Measurements from ENCODE around the gene SF3B1. TPM values are rescaled to one million over a fixed set of nuclear protein-coding genes. Genes with fewer than 3 reads are reported as not detected.
"Not testable (repeated sequence)": the region's sequence is repeated elsewhere in the genome, so short reads cannot be mapped to it uniquely, and the experiment has no call there.

Gene SF3B1
- total RNA-seq, 1 donor from 2014 or later, result 314 TPM

- DNase-seq, result not testable (repeated sequence)
Observed at GRCh38 chr2:197379918-197380309, 54.9 kb downstream of the SF3B1 start.

- DNase-seq, result not testable (repeated sequence)
Observed at GRCh38 chr2:197379308-197379917, 55.4 kb downstream of the SF3B1 start.

DNA sequence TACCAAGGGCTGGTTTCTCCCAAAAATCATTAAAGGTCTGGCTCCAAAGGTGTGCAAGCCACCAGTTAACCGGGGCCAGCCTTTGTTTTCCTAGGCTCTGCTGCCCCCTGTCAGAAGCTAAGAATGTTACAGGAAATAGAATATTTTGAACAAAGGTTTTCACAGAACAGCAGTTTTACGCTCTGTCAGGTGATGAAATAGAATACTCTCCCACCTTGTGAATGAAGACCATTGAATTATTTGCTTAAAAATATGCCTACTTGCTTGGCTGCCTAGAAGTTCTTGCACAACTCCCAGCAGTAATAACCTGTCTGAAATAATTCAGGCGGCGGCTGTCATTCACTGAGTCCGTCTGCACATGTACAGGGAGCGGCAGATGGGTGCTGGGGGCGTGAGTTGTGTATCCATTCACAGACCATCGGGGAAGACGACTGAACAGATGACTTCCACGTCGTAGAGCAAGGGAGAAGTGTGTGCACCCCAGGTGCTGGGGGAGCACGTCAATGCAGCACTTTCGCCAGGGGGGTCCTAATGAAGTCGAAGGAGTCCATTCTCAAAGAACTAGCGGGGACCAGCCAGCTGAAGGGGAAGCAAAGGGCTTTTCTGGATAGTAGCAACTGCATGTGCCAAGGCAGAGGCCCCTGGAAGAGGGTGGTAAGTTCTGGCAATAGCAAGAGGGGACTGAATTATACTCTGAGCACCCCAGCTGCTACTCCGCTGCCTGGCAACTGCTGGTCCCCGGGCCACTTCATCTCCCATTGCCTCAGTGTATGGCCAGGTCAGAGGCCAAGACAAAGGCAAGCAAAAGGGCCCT is 56.1 kb downstream of the SF3B1 start:
- DNase-seq, result peak; percentile 79

DNA sequence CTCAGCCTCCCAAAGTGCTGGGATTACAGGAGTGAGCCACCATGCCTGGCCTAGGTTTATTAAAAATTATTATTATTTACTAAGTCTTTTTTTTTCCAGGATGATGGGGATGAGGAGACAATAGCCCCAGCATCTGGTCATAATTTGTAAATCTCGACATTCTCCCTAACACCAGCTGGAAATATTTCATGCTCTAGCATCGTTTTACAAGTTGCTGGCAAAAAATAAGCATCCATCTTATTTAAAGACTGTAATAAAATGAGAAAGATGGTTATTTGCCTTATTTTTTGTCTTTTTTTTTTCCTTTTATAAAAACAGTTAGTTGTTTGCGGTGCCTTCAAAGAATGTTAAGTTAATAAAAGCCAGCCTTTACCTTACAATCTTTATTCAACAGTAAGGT is 56.7 kb downstream of the SF3B1 start:
- DNase-seq, result no peak

DNA sequence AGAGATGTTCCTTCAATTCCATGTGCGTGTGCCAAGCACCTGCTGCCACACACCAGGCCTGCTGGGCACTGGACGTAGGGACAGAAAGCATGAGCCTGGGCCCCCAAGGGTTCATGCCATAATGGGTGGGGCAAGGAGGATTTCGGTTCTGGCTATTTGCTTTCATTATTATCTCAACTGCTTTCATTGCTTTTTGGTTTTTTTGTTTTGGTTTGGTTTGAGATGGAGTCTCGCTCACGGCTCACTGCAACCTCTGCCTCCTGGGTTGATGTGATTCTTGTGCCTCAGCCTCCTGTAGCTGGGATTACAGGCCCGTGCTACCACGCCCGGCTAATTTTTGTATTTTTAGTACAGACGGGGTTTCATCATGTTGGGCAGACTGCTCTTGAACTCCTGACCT is 57.2 kb downstream of the SF3B1 start:
- DNase-seq, result no peak

GRCh38 chr2:197372592-197372991 is 62.2 kb downstream of the SF3B1 start:
- no peak for DNase-seq

DNA sequence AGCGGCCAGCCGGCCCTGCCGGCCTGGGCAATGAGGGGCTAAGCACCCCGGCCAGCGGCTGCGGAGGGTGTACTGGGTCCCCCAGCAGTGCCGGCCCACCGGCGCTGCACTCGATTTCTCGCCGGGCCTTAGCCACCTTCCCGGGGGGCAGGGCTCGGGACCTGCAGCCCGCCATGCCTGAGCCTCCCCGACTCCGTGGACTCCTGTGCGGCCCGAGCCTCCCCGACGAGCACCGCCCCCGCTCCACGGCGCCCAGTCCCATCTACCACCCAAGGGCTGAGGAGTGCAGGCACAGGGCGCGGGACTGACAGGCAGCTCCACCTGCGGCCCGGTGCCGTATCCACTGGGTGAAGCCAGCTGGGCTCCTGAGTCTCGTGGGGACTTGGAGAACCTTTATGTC is 64.2 kb downstream of the SF3B1 start:
- not testable (repeated sequence) for DNase-seq

GRCh38 chr2:197369933-197370320 is 64.9 kb downstream of the SF3B1 start:
- DNase-seq, result no peak

GRCh38 chr2:197369228-197369932 is 65.4 kb downstream of the SF3B1 start:
- DNase-seq, result peak; percentile 31

GRCh38 chr2:197368412-197368811 is 66.4 kb downstream of the SF3B1 start:
- DNase-seq, result no peak

DNA sequence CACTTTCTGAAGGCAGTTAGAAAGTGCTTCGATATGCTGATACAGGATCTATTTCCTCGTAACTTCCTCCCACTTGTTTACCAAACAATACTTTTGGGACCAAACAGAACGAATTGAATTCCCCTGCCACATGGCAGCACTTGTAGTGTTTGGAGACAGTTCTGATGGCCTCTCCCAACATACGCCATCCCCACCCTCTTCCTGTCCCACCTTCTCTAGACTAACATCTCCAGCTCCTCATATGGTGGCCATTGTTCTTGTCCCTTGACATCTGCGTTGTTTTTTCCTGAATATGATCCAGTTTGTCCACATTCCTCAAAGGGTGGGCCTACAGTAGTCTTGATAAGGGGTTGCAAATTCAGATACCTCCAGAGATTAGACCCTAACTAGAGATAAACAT is 70.8 kb downstream of the SF3B1 start:
- DNase-seq, result no peak

GRCh38 chr2:197360744-197361156 is 74.1 kb downstream of the SF3B1 start:
- DNase-seq, result no peak

- DNase-seq, result no peak
Observed at GRCh38 chr2:197359859-197360258, 75.0 kb downstream of the SF3B1 start.

DNA sequence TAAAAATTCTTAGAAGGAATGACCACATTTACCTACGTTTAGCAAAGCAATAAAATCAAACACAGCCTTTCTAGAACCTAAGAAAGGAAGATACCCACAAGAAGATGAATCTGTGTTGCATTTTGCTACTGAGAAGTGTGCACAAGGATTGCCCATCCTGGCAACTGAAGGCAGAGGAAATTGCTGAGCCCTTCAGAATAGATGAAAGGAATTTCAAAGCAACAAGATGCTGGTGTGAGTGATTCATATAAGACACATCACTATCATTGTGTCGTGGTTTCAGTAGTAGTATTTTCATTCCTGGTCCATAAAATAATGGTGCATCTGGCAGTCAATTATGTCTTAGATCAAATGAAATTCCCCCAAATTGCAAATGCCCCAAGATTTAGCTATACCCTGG is 75.9 kb downstream of the SF3B1 start:
- no peak for DNase-seq

DNA sequence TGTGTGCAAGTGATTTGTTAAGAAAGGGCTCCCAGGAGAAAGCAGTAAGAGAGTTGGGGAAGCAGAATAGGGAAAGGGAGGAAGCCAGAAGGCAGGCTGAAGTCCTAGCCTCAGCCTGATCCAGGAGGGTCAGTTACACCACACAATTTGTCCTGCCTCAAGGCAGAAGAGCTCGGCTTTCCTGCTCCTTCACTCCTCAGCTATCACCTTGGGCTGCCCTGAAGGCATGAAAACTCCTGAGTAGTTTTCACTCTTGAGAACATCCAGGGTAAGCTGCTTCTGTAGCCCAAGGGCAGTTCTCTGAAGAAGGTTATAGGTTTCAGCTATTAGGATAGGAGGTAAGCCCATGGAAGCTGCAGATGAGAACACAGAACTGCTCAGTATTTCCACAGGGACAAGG is 76.8 kb downstream of the SF3B1 start:
- no peak for DNase-seq

DNA sequence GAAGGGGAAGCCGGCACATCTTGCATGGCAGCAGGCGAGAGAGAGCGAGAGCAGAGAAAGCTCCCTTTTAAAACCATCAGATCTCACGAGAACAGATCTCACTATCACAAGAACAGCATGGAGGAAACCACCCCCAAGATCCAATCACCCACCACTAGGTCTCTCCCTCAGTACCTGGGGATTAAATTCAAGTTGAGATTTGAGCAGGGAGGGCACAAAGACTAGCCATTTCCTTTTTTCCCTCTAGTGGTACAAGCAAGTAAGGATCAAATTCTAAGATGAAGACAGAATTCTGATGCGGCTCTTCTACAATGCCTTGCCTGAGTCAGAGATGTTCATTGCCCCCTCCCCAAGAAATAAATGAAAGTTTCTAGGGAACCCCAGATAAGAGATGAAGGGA is 78.7 kb downstream of the SF3B1 start:
- no peak for DNase-seq

GRCh38 chr2:197354169-197354558 is 80.7 kb downstream of the SF3B1 start:
- no peak for DNase-seq

DNA sequence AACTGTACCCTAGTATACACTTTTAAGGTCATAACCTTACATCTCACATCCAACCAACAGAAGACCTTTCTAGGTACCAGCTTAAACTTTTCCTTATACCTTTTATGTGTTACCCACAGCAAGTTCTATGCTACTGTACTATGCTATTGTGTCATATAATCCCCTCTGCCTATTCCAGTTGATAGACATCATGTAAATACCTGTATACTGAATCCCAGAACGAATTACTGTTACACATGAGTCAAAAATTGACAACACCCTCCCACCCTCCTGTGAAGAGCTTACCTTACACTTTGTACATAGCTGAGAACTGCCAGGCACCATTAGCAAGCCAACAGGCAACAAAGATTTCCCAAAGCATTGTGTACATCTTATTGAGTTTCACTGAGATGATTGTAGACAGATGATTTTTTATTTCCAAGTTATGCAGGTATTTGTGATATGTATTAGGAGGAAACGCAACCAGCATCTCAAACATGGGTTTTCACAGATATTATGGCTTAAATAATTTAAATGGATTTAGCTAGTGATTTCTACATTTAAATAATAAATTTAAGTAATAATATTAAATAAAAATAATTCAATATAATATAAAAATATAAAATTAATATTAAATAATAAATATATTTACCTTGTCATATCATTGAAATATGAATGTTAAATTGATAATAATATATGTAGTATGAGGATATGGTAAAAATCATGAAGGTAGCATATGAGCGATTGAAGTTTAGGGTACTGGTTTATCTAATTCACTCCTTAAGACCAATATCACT is 81.2 kb downstream of the SF3B1 start:
- DNase-seq, result no peak

GRCh38 chr2:197349699-197350098 is 85.1 kb downstream of the SF3B1 start:
- DNase-seq, result no peak

DNA sequence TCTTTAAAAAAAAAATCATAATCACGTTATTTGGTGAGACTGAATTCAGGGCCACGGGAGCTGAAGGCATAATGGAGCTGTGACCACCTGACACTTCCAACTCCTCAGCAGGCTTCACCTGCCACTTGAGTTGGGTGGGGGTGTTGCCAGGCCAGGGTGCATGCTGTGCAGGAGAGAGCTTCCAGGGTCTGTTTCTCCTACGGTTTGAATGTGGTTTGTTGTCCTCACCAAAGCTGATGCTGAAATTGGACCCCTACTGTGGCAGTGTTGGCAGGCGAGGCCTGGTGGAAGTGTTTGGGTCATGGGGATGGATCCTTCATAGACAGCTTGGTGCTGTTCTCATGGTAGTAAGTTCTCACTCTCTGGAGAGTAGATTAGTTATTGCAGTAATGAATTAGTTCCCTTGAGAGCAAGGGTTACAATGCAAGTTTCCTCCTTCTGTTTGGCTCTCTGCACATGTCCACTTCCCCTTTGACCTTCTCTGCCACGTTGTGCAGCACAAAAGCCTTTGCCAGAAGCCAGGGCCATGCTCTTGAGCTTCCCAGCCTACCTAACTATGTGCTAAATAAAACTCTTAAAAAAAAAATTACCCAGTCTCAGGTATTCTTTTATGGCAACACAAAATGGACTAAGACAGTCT is 86.0 kb downstream of the SF3B1 start:
- no peak for DNase-seq

- DNase-seq, result no peak
Observed at GRCh38 chr2:197345846-197346370, 88.9 kb downstream of the SF3B1 start.

DNA sequence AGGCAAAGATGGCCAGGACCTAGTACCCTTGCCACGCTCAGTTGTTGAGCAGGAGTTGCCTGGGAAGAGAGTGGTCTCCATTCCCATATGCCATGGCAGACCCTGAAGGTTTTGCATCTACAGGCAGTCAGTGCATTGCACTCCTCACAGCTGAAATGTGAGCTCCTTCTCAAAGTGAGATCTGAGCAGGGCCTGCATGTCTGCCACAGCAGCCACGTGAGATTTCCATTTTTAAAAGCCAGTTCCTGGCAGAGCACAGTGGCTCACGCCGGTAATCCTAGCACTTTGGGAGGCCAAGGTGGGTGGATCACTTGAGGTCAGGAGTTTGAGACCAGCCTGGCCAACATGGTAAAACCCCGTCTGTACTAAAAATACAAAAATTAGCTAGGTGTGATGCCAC is 90.9 kb downstream of the SF3B1 start:
- not testable (repeated sequence) for DNase-seq
